ENCODE results near the gene DNM3. TPM values are rescaled to one million over a fixed set of nuclear protein-coding genes. Genes with fewer than 3 reads are reported as not detected.

Gene DNM3
- total RNA-seq, 1 experiment from 2014 or later = 0.71 TPM

DNA sequence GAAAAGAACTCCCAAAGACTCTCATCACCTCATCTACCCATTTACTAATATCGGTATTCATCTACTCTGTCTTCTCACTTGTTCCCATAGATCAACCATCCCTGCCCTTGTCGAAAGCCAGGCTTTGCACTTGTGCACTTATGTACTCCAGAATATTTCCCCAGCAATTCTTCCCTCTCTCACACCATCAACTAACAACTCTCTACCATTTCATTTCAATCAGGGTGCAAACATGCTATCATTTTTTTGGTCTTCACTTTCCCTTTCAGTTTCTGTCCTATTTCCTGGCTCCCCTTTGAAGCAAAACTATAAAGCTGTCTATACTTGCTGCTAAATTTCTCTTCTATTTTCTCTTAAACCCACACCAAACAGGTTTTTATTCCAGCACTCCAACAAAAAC lies 585.9 kb downstream of the DNM3 start:
- POLR2A ChIA-PET (ENCODE audit: low non-redundant PET) = interaction anchor here (0.7 kb wide), 1 partner anchor 184 kb away, joined by 3 read pairs; no protein-coding TSS in a partner anchor
- intact Hi-C loops (cut with micrococcal nuclease; ENCODE audit: unreplicated experiment) = no loop called here
- CTCF ChIA-PET = no interaction called here

DNA sequence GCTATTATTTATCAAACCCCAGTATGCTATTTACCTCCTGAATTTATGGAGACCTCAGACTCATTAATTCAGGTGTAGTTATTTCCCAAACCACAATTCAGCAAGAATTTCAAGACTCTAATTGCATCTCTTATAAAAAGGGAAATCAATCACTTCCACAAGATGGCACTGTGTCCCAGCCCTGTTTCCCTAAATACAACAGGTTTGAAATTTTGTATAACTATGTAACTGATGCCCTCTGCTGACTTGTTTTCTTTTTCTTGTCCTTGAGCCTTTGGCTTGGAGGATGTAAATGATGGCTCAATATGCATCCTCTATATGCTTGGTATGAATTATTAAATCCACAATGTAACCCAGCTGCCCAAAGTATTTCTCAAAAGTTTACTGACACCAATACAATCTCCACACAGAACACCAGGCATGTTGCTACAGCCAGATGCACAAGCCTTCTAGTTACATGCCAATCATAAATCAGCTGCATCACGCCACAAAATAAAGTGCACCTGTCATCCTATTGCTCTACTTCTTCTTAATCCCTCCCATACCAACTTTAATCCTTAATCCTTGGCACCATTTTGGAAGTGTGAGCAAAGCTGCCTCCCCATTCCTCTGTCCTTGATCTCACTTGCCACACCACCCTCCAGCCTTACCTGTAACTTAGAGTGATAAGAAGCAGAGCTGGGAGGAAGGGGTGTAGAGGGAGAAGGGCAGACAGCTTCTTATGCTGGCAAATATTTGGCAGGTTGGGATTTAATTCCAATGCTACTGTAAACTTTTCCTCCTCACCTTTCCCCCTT lies 588.2 kb downstream of the DNM3 start:
- intact Hi-C loops (cut with micrococcal nuclease; ENCODE audit: unreplicated experiment) = loop anchor here (2.0 kb wide), 1 partner anchor 427 kb away; no protein-coding TSS in a partner anchor
- BruUV-seq (replicated peaks) = no TSS peak
- POLR2A ChIA-PET (ENCODE audit: low non-redundant PET) = no interaction called here
- CTCF ChIA-PET = interaction anchor here (0.6 to 0.9 kb wide), 3 partner anchors 14 to 427 kb away, joined by 3 to 4 read pairs (median 3); no protein-coding TSS in a partner anchor
- Histone ChIP-seq H3K36me3 (ENCODE audit: insufficient read depth, low read length, poor library complexity, severe bottlenecking) (no peaks in the 10 kb centered on the region), H3K27me3 (replicated peaks; ENCODE audit: insufficient read depth, low read depth, low read length, poor library complexity) (no peaks in the 10 kb centered on the region), H3K9me3 (ENCODE audit: low read depth, low read length, poor library complexity, severe bottlenecking) (no peaks in the 10 kb centered on the region), H3K27ac (ENCODE audit: low read depth, low read length, poor library complexity, severe bottlenecking) (no peak overlapping the region), H3K4me3 (ENCODE audit: low read depth, low read length, poor library complexity, severe bottlenecking) (no peak overlapping the region), H3K4me1 (ENCODE audit: insufficient read depth, low read length, poor library complexity, severe bottlenecking) (no peaks in the 10 kb centered on the region)
- TF ChIP-seq EZH2 (IDR thresholded peaks at IDR 0.05; ENCODE audit: borderline replicate concordance, low read depth, low read length, poor library complexity, severe bottlenecking) = no peak
- TF ChIP-seq CTCF (conservative IDR thresholded peaks at IDR 0.05; ENCODE audit: low read depth, low read length) = peak; percentile 92
- DNase-seq (ENCODE audit: low spot score) = peak; percentile 82

More for the DNA sequence above, 585.9 kb downstream of the DNM3 start:
- Histone ChIP-seq H3K36me3 (ENCODE audit: insufficient read depth, low read length, poor library complexity, severe bottlenecking) (no peaks in the 10 kb centered on the region), H3K27me3 (replicated peaks; ENCODE audit: insufficient read depth, low read depth, low read length, poor library complexity) (no peaks in the 10 kb centered on the region), H3K4me3 (ENCODE audit: low read depth, low read length, poor library complexity, severe bottlenecking) (no peak overlapping the region), H3K27ac (ENCODE audit: low read depth, low read length, poor library complexity, severe bottlenecking) (no peak overlapping the region), H3K4me1 (ENCODE audit: insufficient read depth, low read length, poor library complexity, severe bottlenecking) (no peaks in the 10 kb centered on the region), H3K9me3 (ENCODE audit: low read depth, low read length, poor library complexity, severe bottlenecking) (no peaks in the 10 kb centered on the region)
- no peak for DNase-seq (ENCODE audit: low spot score)
- no TSS peak for BruUV-seq (replicated peaks)
- TF ChIP-seq CTCF (conservative IDR thresholded peaks at IDR 0.05; ENCODE audit: low read depth, low read length) = no peak
- no peak for TF ChIP-seq EZH2 (IDR thresholded peaks at IDR 0.05; ENCODE audit: borderline replicate concordance, low read depth, low read length, poor library complexity, severe bottlenecking)

- Histone ChIP-seq H3K27me3 (replicated peaks; ENCODE audit: insufficient read depth, low read depth, low read length, poor library complexity) (no peaks in the 10 kb centered on the region), H3K9me3 (ENCODE audit: low read depth, low read length, poor library complexity, severe bottlenecking) (no peaks in the 10 kb centered on the region), H3K4me1 (ENCODE audit: insufficient read depth, low read length, poor library complexity, severe bottlenecking) (no peaks in the 10 kb centered on the region), H3K27ac (ENCODE audit: low read depth, low read length, poor library complexity, severe bottlenecking) (no peak overlapping the region), H3K36me3 (ENCODE audit: insufficient read depth, low read length, poor library complexity, severe bottlenecking) (no peaks in the 10 kb centered on the region), H3K4me3 (ENCODE audit: low read depth, low read length, poor library complexity, severe bottlenecking) (no peak overlapping the region)
- no TSS peak for BruUV-seq (replicated peaks)
- DNase-seq (ENCODE audit: low spot score) = no peak
- no peak for TF ChIP-seq CTCF (conservative IDR thresholded peaks at IDR 0.05; ENCODE audit: low read depth, low read length)
- no peak for TF ChIP-seq EZH2 (IDR thresholded peaks at IDR 0.05; ENCODE audit: borderline replicate concordance, low read depth, low read length, poor library complexity, severe bottlenecking)
- intact Hi-C loops (cut with micrococcal nuclease; ENCODE audit: unreplicated experiment) = no loop called here
- ChIA-PET POLR2A (ENCODE audit: low non-redundant PET) (no interaction called here), CTCF (interaction anchor here (0.6 to 0.7 kb wide), 2 partner anchors 13 to 428 kb away, joined by 3 to 4 read pairs; no protein-coding TSS in a partner anchor)
Measured at GRCh38 chr1:172430128-172430454, 588.8 kb downstream of the DNM3 start.

Data from A673 (cell line).